ENCODE measurements around the gene UMPS. TPM values are rescaled to one million over a fixed set of nuclear protein-coding genes. Genes with fewer than 3 reads are reported as not detected.
A peak's percentile ranks its signal among the peaks of the same experiment; 100 is the strongest.

The UMPS gene
- total and polyA plus RNA-seq, 9 of the 15 experiments (the other 6 are each of a cell fraction or from before 2014, with no cell fraction given): 28.9 to 91.0 (median 45.9) TPM

DNA sequence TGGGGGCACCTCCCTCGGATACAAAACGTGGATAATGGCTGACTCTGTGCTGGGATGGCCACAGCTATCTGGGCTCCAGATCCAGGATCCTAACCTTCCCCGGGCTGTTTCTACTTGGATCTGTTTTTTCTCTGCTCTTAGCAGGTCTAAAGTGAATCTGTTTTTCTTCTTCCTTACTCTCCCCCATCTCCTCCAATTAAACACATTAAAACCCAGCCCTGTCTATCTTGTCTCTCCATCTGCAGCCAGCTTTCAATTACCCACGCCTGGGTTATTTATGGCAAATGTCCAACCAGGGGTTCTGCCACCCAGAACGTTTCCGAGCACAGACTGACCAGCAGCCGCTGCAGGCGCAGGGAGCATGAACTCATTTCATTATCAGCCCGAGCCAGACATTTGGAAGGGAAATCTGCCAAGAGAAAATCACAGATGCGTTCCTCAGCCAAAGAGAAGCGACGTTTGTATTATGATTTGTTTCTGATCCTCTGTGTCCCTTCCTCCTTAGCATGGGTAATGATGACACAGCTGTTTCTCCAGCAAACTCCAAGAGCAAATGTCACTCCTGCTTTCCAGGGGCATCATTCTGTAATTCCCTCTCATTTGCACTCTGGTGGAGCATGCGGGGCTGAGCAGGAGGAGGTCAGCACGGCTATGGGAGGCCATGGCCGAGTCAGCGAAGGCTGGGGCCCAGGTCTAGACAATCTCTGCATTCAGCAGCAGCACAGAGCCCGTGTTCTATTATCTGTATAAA, 42.0 kb downstream of the UMPS start (continued):
- TF ChIP-seq, protein P1, sequence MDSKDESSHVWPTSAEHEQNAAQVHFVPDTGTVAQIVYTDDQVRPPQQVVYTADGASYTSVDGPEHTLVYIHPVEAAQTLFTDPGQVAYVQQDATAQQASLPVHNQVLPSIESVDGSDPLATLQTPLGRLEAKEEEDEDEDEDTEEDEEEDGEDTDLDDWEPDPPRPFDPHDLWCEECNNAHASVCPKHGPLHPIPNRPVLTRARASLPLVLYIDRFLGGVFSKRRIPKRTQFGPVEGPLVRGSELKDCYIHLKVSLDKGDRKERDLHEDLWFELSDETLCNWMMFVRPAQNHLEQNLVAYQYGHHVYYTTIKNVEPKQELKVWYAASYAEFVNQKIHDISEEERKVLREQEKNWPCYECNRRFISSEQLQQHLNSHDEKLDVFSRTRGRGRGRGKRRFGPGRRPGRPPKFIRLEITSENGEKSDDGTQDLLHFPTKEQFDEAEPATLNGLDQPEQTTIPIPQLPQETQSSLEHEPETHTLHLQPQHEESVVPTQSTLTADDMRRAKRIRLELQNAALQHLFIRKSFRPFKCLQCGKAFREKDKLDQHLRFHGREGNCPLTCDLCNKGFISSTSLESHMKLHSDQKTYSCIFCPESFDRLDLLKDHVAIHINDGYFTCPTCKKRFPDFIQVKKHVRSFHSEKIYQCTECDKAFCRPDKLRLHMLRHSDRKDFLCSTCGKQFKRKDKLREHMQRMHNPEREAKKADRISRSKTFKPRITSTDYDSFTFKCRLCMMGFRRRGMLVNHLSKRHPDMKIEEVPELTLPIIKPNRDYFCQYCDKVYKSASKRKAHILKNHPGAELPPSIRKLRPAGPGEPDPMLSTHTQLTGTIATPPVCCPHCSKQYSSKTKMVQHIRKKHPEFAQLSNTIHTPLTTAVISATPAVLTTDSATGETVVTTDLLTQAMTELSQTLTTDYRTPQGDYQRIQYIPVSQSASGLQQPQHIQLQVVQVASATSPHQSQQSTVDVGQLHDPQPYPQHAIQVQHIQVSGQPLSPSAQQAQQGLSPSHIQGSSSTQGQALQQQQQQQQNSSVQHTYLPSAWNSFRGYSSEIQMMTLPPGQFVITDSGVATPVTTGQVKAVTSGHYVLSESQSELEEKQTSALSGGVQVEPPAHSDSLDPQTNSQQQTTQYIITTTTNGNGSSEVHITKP (IDR thresholded peaks at IDR 0.05; ENCODE audit: partially characterized antibody): no peak
- TF ChIP-seq HMG20B (CRISPR knock-in tag; IDR thresholded peaks at IDR 0.05) (no peak), SREBF2 (CRISPR knock-in tag; IDR thresholded peaks at IDR 0.05) (no peak), ZKSCAN1 (IDR thresholded peaks at IDR 0.05; ENCODE audit: low read depth, low read length) (no peak), TCF3 (CRISPR knock-in tag; IDR thresholded peaks at IDR 0.05) (peak; percentile 93), C11orf30 (IDR thresholded peaks at IDR 0.05; ENCODE audit: low read depth) (peak; percentile 99), SPI1 (IDR thresholded peaks at IDR 0.05; ENCODE audit: borderline replicate concordance, low read depth, low read length) (peak; percentile 26; the same call in 1 of the 2 replicates), ZNF431 (CRISPR knock-in tag; IDR thresholded peaks at IDR 0.05) (no peak), PHF21A (IDR thresholded peaks at IDR 0.05; ENCODE audit: borderline replicate concordance, low read depth) (peak; percentile 95; the same call in 1 of the 2 replicates), KHSRP (IDR thresholded peaks at IDR 0.05) (peak; percentile 48; the same call in 1 of the 2 replicates), SMAD4 (CRISPR knock-in tag; conservative IDR thresholded peaks at IDR 0.05) (peak; percentile 95), NBN (IDR thresholded peaks at IDR 0.05; ENCODE audit: low read depth) (peak; percentile 51; the same call in 1 of the 2 replicates), MTA3 (IDR thresholded peaks at IDR 0.05; ENCODE audit: borderline replicate concordance) (0 out of 2 replicates have a peak, but pooled peaks have one; percentile 58), ZNF316 (IDR thresholded peaks at IDR 0.05) (peak; percentile 99), ZNF3 (CRISPR knock-in tag; IDR thresholded peaks at IDR 0.05) (no peak), JUN (IDR thresholded peaks at IDR 0.05; ENCODE audit: borderline replicate concordance, low read depth, low read length) (0 out of 2 replicates have a peak, but pooled peaks have one; percentile 27), JUN (CRISPR knock-in tag; IDR thresholded peaks at IDR 0.05; ENCODE audit: borderline replicate concordance) (no peak), E2F3 (CRISPR knock-in tag; IDR thresholded peaks at IDR 0.05) (no peak), MAZ (CRISPR knock-in tag; conservative IDR thresholded peaks at IDR 0.05 in 1 of 2, IDR thresholded peaks at IDR 0.05 in 1 of 2) (0 out of 4 replicates have a peak, but pooled peaks of 1 of the 2 experiments have one; percentile 30)
- TF ChIP-seq, protein P2, sequence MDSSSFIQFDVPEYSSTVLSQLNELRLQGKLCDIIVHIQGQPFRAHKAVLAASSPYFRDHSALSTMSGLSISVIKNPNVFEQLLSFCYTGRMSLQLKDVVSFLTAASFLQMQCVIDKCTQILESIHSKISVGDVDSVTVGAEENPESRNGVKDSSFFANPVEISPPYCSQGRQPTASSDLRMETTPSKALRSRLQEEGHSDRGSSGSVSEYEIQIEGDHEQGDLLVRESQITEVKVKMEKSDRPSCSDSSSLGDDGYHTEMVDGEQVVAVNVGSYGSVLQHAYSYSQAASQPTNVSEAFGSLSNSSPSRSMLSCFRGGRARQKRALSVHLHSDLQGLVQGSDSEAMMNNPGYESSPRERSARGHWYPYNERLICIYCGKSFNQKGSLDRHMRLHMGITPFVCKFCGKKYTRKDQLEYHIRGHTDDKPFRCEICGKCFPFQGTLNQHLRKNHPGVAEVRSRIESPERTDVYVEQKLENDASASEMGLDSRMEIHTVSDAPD (CRISPR knock-in tag; IDR thresholded peaks at IDR 0.05): no peak
- TF ChIP-seq, protein P3, sequence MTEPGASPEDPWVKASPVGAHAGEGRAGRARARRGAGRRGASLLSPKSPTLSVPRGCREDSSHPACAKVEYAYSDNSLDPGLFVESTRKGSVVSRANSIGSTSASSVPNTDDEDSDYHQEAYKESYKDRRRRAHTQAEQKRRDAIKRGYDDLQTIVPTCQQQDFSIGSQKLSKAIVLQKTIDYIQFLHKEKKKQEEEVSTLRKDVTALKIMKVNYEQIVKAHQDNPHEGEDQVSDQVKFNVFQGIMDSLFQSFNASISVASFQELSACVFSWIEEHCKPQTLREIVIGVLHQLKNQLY (CRISPR knock-in tag; conservative IDR thresholded peaks at IDR 0.05): no peak
- TF ChIP-seq, protein P4, sequence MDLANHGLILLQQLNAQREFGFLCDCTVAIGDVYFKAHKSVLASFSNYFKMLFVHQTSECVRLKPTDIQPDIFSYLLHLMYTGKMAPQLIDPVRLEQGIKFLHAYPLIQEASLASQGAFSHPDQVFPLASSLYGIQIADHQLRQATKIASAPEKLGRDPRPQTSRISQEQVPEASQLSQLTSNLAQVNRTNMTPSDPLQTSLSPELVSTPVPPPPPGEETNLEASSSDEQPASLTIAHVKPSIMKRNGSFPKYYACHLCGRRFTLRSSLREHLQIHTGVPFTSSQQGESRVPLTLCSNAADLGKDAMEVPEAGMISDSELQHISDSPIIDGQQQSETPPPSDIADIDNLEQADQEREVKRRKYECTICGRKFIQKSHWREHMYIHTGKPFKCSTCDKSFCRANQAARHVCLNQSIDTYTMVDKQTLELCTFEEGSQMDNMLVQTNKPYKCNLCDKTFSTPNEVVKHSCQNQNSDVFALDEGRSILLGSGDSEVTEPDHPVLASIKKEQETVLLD (IDR thresholded peaks at IDR 0.05): no peak
